GM23248 (cell line): ENCODE results near the gene KIZ. TPM values are rescaled to one million over a fixed set of nuclear protein-coding genes. Genes with fewer than 3 reads are reported as not detected.

Experiments used
- DNase-seq: peaks from one replicate; pipeline ENCODE4 v3.0.0-alpha.2; 2015
- H2AFZ ChIP-seq: fragments of 200-600 bp; sonication (generic); 2 replicates; pipeline ENCODE4 v1.6.1; 2016; ENCODE audit warnings: antibody characterized with exemption
- H3F3A ChIP-seq: fragments of 200-600 bp; sonication (generic); 2 replicates; pipeline ENCODE4 v1.6.1; 2016; ENCODE audit warnings: mild to moderate bottlenecking, antibody characterized with exemption, mixed run types; ENCODE audit not compliant: insufficient read depth
- H3K27ac ChIP-seq: fragments of 200-600 bp; sonication (generic); 2 replicates; pipeline ENCODE4 v1.5.1; 2016; ENCODE audit warnings: mild to moderate bottlenecking
- H3K27me3 ChIP-seq: fragments of 200-600 bp; sonication (generic); replicated peaks from 2 replicates; pipeline ENCODE4 v1.6.1; 2016; ENCODE audit warnings: mild to moderate bottlenecking; ENCODE audit not compliant: insufficient read depth
- H3K36me3 ChIP-seq: fragments of 200-600 bp; sonication (generic); 2 replicates; pipeline ENCODE4 v1.6.1; 2016; ENCODE audit warnings: low read depth, mild to moderate bottlenecking
- H3K4me1 ChIP-seq: fragments of 200-600 bp; sonication (generic); 2 replicates; pipeline ENCODE4 v1.6.1; 2016; ENCODE audit warnings: mild to moderate bottlenecking; ENCODE audit not compliant: insufficient read depth
- H3K4me2 ChIP-seq: fragments of 200-600 bp; sonication (generic); one replicate; pipeline ENCODE4 v1.6.1; 2016; ENCODE audit warnings: mild to moderate bottlenecking; ENCODE audit not compliant: unreplicated experiment
- H3K4me3 ChIP-seq: fragments of 200-600 bp; sonication (generic); 2 replicates; pipeline ENCODE4 v1.5.1; 2016; ENCODE audit warnings: mild to moderate bottlenecking
- H3K79me2 ChIP-seq: fragments of 200-600 bp; sonication (generic); 2 replicates; pipeline ENCODE4 v1.6.1; 2016; ENCODE audit warnings: mild to moderate bottlenecking; ENCODE audit not compliant: insufficient read depth
- H3K9ac ChIP-seq: fragments of 200-600 bp; sonication (generic); 2 replicates; pipeline ENCODE4 v1.6.1; 2016; ENCODE audit warnings: mild to moderate bottlenecking
- H3K9me2 ChIP-seq: fragments of 200-600 bp; sonication (generic); 2 replicates; pipeline ENCODE4 v1.6.1; 2016; ENCODE audit warnings: mixed run types, mild to moderate bottlenecking, moderate library complexity; ENCODE audit not compliant: insufficient read depth
- H3K9me3 ChIP-seq: fragments of 200-600 bp; sonication (generic); one replicate; pipeline ENCODE4 v1.6.1; 2017; ENCODE audit warnings: low read depth
- H4K20me1 ChIP-seq: fragments of 200-600 bp; sonication (generic); 2 replicates; pipeline ENCODE4 v1.6.0; 2016; ENCODE audit not compliant: insufficient read depth
- EZH2 ChIP-seq: fragments of 200-600 bp; sonication (generic); IDR thresholded peaks from 2 replicates; pipeline ENCODE4 v1.6.1; 2018; ENCODE audit warnings: antibody characterized with exemption, mild to moderate bottlenecking; ENCODE audit not compliant: insufficient read depth, poor library complexity, severe bottlenecking
- EZH2phosphoT487 ChIP-seq: fragments of 200-600 bp; sonication (generic); IDR thresholded peaks from 2 replicates; pipeline ENCODE4 v1.6.1; 2018; ENCODE audit warnings: antibody characterized with exemption, moderate library complexity, mild to moderate bottlenecking, low read depth; ENCODE audit not compliant: insufficient read depth
- WGBS, 2 experiments: methylation state at CpG; one replicate each; pipeline ENCODE4 v1.1.6; 2015 to 2017; ENCODE audit warnings: low lambda C conversion rate in 2 of 2, low coverage in 1 of 2; ENCODE audit errors: missing lambda C conversion rate in 2 of 2; 5-methylcytosine and 5-hydroxymethylcytosine counted together
- in situ Hi-C: fragments of 300-500 bp; cut with MboI; formaldehyde crosslinking; loops from 2 replicates; pipeline ENCODE4 v1.15.0; 2020
- polyA plus RNA-seq: library from polyadenylated mRNA; unstranded; fragments of >200 nt; fragmentation: Nextera tagmentation; extraction: Ambion mirVana; gene quantifications from 2 replicates; pipeline ENCODE4 v1.2.1, GENCODE V29; 2016
- total RNA-seq: library from RNA; depleted of rRNA; stranded (reverse); fragments of >200 nt; shearing (Covaris generic); gene quantifications from 2 replicates; pipeline ENCODE4 v1.2.3, GENCODE V29; 2014

The KIZ gene
- total and polyA plus RNA-seq, 2 experiments from 2014 or later, result 15.4 to 24.5 TPM

GRCh38 chr20:21265261-21266190 lies 139.6 kb downstream of the KIZ start:
- no peak overlapping the region for H3K9ac ChIP-seq
- no peak overlapping the region for H3K27ac ChIP-seq
- no peaks in the 10 kb centered on the region for H4K20me1 ChIP-seq
- H3K9me2 ChIP-seq, result no peaks in the 10 kb centered on the region
- TF ChIP-seq EZH2phosphoT487 (no peak), EZH2 (no peak)
- no peaks in the 10 kb centered on the region for H3F3A ChIP-seq
- no peak overlapping the region for H3K4me2 ChIP-seq
- no peaks in the 10 kb centered on the region for H3K79me2 ChIP-seq
- no peaks in the 10 kb centered on the region for H3K4me1 ChIP-seq
- H3K4me3 ChIP-seq, result no peak overlapping the region
- in situ Hi-C loops, result no loop called here
- no peak for DNase-seq
- no peaks in the 10 kb centered on the region for H3K9me3 ChIP-seq
- H2AFZ ChIP-seq, result no peak overlapping the region
- 29 to 32% methylated on average over 15 of the region's 15 CpGs for WGBS, 2 experiments
- H3K27me3 ChIP-seq, result no peaks in the 10 kb centered on the region; the same call in 1 of the 2 replicates
- H3K36me3 ChIP-seq, result no peaks in the 10 kb centered on the region

- H2AFZ ChIP-seq, result no peak overlapping the region
- H3K4me2 ChIP-seq, result no peak overlapping the region
- WGBS, 2 experiments, result 46 to 69% methylated on average over 5 of the region's 5 CpGs
- no peaks in the 10 kb centered on the region for H4K20me1 ChIP-seq
- H3K27ac ChIP-seq, result no peak overlapping the region
- TF ChIP-seq EZH2phosphoT487, result no peak
- no peak for TF ChIP-seq EZH2
- no peaks in the 10 kb centered on the region for H3K36me3 ChIP-seq
- no peak overlapping the region for H3K9ac ChIP-seq
- no peaks in the 10 kb centered on the region for H3F3A ChIP-seq
- H3K4me1 ChIP-seq, result no peaks in the 10 kb centered on the region
- H3K4me3 ChIP-seq, result no peak overlapping the region
- H3K79me2 ChIP-seq, result no peaks in the 10 kb centered on the region
- no peak for DNase-seq
- in situ Hi-C loops, result no loop called here
- H3K9me2 ChIP-seq, result no peaks in the 10 kb centered on the region
- H3K27me3 ChIP-seq, result no peaks in the 10 kb centered on the region; the same call in 1 of the 2 replicates
- no peaks in the 10 kb centered on the region for H3K9me3 ChIP-seq
These were observed 140.3 kb downstream of the KIZ start for GRCh38 chr20:21266191-21266536.

- in situ Hi-C loops, result no loop called here
- Histone ChIP-seq H3K4me2 (no peak overlapping the region), H3F3A (no peaks in the 10 kb centered on the region), H3K36me3 (no peaks in the 10 kb centered on the region), H3K9ac (no peak overlapping the region), H4K20me1 (no peaks in the 10 kb centered on the region), H3K4me3 (no peak overlapping the region), H3K79me2 (no peaks in the 10 kb centered on the region), H3K9me2 (no peaks in the 10 kb centered on the region), H3K27me3 (no peaks in the 10 kb centered on the region; the same call in 1 of the 2 replicates), H2AFZ (no peak overlapping the region), H3K4me1 (no peaks in the 10 kb centered on the region), H3K27ac (no peak overlapping the region), H3K9me3 (no peaks in the 10 kb centered on the region)
- WGBS, 2 experiments, result 23 to 26% methylated on average over 2 of the region's 2 CpGs
- no peak for DNase-seq
- TF ChIP-seq EZH2 (no peak), EZH2phosphoT487 (no peak)
These were observed 143.9 kb downstream of the KIZ start for GRCh38 chr20:21269772-21270171.

GRCh38 chr20:21270806-21271205 lies 144.9 kb downstream of the KIZ start:
- Histone ChIP-seq H2AFZ (no peak overlapping the region), H3K4me3 (no peak overlapping the region), H3K9ac (no peak overlapping the region), H3K4me2 (no peak overlapping the region), H3K4me1 (no peaks in the 10 kb centered on the region), H3K27ac (no peak overlapping the region), H3K79me2 (no peaks in the 10 kb centered on the region), H3K36me3 (no peaks in the 10 kb centered on the region), H3K9me3 (no peaks in the 10 kb centered on the region), H3K27me3 (no peaks in the 10 kb centered on the region; the same call in 1 of the 2 replicates), H3K9me2 (no peaks in the 10 kb centered on the region), H4K20me1 (no peaks in the 10 kb centered on the region), H3F3A (no peaks in the 10 kb centered on the region)
- TF ChIP-seq EZH2phosphoT487, result no peak
- no peak for TF ChIP-seq EZH2
- in situ Hi-C loops, result no loop called here
- no peak for DNase-seq
- 62 to 63% methylated on average over 8 of the region's 8 CpGs for WGBS, 2 experiments
